GM23338 (cell line): Measurements from ENCODE around the gene PALM. TPM values are rescaled to one million over a fixed set of nuclear protein-coding genes. Genes with fewer than 3 reads are reported as not detected.

ENCODE experiments used
- ATAC-seq: fragments of 200-7000 bp; cut with Tn5 transposase; 3 replicates; pipeline ENCODE4 v1.9.1; 2020
- DNase-seq: peaks from one replicate; pipeline ENCODE4 v3.0.0-alpha.2; 2015; ENCODE audit warnings: low spot score
- H2AFZ ChIP-seq: fragments of 200-600 bp; sonication (generic); 2 replicates; pipeline ENCODE4 v1.8.0; 2016; ENCODE audit warnings: antibody characterized with exemption, mild to moderate bottlenecking, moderate library complexity
- H3F3A ChIP-seq: fragments of 200-600 bp; sonication (generic); replicated peaks from 2 replicates; pipeline ENCODE4 v1.8.0; 2017; ENCODE audit warnings: antibody characterized with exemption, mixed run types, low read depth
- H3K27ac ChIP-seq: fragments of 200-600 bp; sonication (generic); 2 replicates; pipeline ENCODE4 v1.6.1; 2016; ENCODE audit warnings: low read depth
- H3K27me3 ChIP-seq: fragments of 200-600 bp; sonication (generic); 2 replicates; pipeline ENCODE4 v1.8.0; 2016; ENCODE audit warnings: mild to moderate bottlenecking, mixed run types, moderate library complexity; ENCODE audit not compliant: insufficient read depth
- H3K36me3 ChIP-seq: fragments of 200-600 bp; sonication (generic); 2 replicates; pipeline ENCODE4 v1.8.0; 2016; ENCODE audit warnings: mild to moderate bottlenecking; ENCODE audit not compliant: insufficient read depth
- H3K4me1 ChIP-seq: fragments of 200-600 bp; sonication (generic); 2 replicates; pipeline ENCODE4 v1.8.0; 2016; ENCODE audit warnings: mild to moderate bottlenecking, moderate library complexity; ENCODE audit not compliant: insufficient read depth
- H3K4me2 ChIP-seq: fragments of 200-600 bp; sonication (generic); 2 replicates; pipeline ENCODE4 v1.7.1; 2017; ENCODE audit warnings: mixed run types
- H3K4me3 ChIP-seq: fragments of 200-600 bp; sonication (generic); 2 replicates; pipeline ENCODE4 v1.6.1; 2016; ENCODE audit warnings: mixed run types
- H3K79me2 ChIP-seq: fragments of 200-600 bp; sonication (generic); replicated peaks from 2 replicates; pipeline ENCODE4 v1.8.0; 2017; ENCODE audit warnings: mild to moderate bottlenecking; ENCODE audit not compliant: insufficient read depth
- H3K9me2 ChIP-seq: fragments of 200-600 bp; sonication (generic); 2 replicates; pipeline ENCODE4 v1.8.0; 2017; ENCODE audit not compliant: insufficient read depth
- H4K20me1 ChIP-seq: fragments of 200-600 bp; sonication (generic); replicated peaks from 2 replicates; pipeline ENCODE4 v1.8.0; 2017; ENCODE audit warnings: mild to moderate bottlenecking; ENCODE audit not compliant: insufficient read depth
- H3K27ac Mint-ChIP-seq: 2 replicates; pipeline ENCODE4 v1.8.0; 2020; ENCODE audit warnings: inconsistent platforms, mild to moderate bottlenecking, moderate library complexity, mixed read lengths
- H3K27me3 Mint-ChIP-seq: 3 replicates; pipeline ENCODE4 v1.8.0; 2022; ENCODE audit warnings: low read depth, mild to moderate bottlenecking, moderate library complexity, mixed read lengths, inconsistent platforms; ENCODE audit not compliant: insufficient read depth, poor library complexity
- H3K36me3 Mint-ChIP-seq: 3 replicates; pipeline ENCODE4 v1.8.0; 2021; ENCODE audit warnings: low read depth, mild to moderate bottlenecking, inconsistent platforms, moderate library complexity, mixed read lengths
- H3K4me1 Mint-ChIP-seq: 3 replicates; pipeline ENCODE4 v1.8.0; 2020; ENCODE audit warnings: mild to moderate bottlenecking, inconsistent platforms, mixed read lengths
- H3K4me3 Mint-ChIP-seq: 3 replicates; pipeline ENCODE4 v1.8.0; 2021; ENCODE audit warnings: moderate library complexity, mild to moderate bottlenecking, inconsistent platforms, mixed read lengths
- H3K9me3 Mint-ChIP-seq: 3 replicates; pipeline ENCODE4 v1.8.0; 2020; ENCODE audit warnings: moderate library complexity, mild to moderate bottlenecking, inconsistent platforms, mixed read lengths
- CREB1 ChIP-seq: fragments of 250-450 bp; sonication (Bioruptor Pico); IDR thresholded peaks from 2 replicates; pipeline ENCODE4 v1.5.0; 2020; ENCODE audit warnings: low read depth, mild to moderate bottlenecking, moderate library complexity
- CTCF ChIP-seq, 2 experiments: fragments of 200-600 bp in 1 of 2; sonication (generic) in 1 of 2; conservative IDR thresholded peaks; 2 replicates each; pipeline versions ENCODE4 v1.5.1 to v1.6.1; 2016 to 2017; ENCODE audit warnings: antibody characterized with exemption in 2 of 2, low read depth in 2 of 2, mild to moderate bottlenecking in 2 of 2, moderate library complexity in 1 of 2
- ETS1 ChIP-seq: IDR thresholded peaks from 2 replicates; pipeline ENCODE4 v1.6.1; 2016; ENCODE audit warnings: antibody characterized with exemption
- EZH2 ChIP-seq: fragments of 200-600 bp; sonication (generic); IDR thresholded peaks from one replicate; pipeline ENCODE4 v1.8.0; 2017; ENCODE audit warnings: antibody characterized with exemption, mild to moderate bottlenecking, low read depth; ENCODE audit not compliant: unreplicated experiment
- EZH2phosphoT487 ChIP-seq: fragments of 200-600 bp; sonication (generic); IDR thresholded peaks from one replicate; pipeline ENCODE4 v1.8.1; 2018; ENCODE audit warnings: antibody characterized with exemption; ENCODE audit not compliant: unreplicated experiment
- JUNB ChIP-seq: IDR thresholded peaks from one replicate; pipeline ENCODE4 v1.6.1; 2016; ENCODE audit warnings: antibody characterized with exemption; ENCODE audit not compliant: unreplicated experiment
- NANOG ChIP-seq: IDR thresholded peaks from 2 replicates; pipeline ENCODE4 v1.6.1; 2016; ENCODE audit warnings: antibody characterized with exemption, borderline replicate concordance
- POLR2AphosphoS5 ChIP-seq: IDR thresholded peaks from 2 replicates; pipeline ENCODE4 v1.6.1; 2016; ENCODE audit warnings: antibody characterized with exemption, low read depth
- REST ChIP-seq: IDR thresholded peaks from one replicate; pipeline ENCODE4 v1.6.1; 2018; ENCODE audit warnings: antibody characterized with exemption; ENCODE audit not compliant: unreplicated experiment
- STAT1 ChIP-seq: IDR thresholded peaks from one replicate; pipeline ENCODE4 v1.6.1; 2016; ENCODE audit warnings: antibody characterized with exemption; ENCODE audit not compliant: unreplicated experiment
- ZNF114 ChIP-seq: fragments of 250-450 bp; sonication (Bioruptor Pico); IDR thresholded peaks from 2 replicates; pipeline ENCODE4 v1.5.0; 2020; ENCODE audit warnings: mild to moderate bottlenecking, moderate library complexity
- ZNF331 ChIP-seq: fragments of 250-450 bp; sonication (Bioruptor Pico); IDR thresholded peaks from 2 replicates; pipeline ENCODE4 v1.5.0; 2020; ENCODE audit warnings: low read depth, mild to moderate bottlenecking, moderate library complexity
- ZNF462 ChIP-seq: fragments of 250-450 bp; sonication (Bioruptor Pico); IDR thresholded peaks from 2 replicates; pipeline ENCODE4 v1.5.0; 2020; ENCODE audit warnings: mild to moderate bottlenecking, moderate library complexity
- polyA plus RNA-seq: library from polyadenylated mRNA; unstranded; fragments of >200 nt; fragmentation: Nextera tagmentation; extraction: Ambion mirVana; gene quantifications from 2 replicates; pipeline ENCODE4 v1.2.1, GENCODE V29; 2016
- total RNA-seq: library from RNA; depleted of rRNA; stranded (reverse); fragments of >200 nt; shearing (Covaris generic); gene quantifications from 2 replicates; pipeline ENCODE4 v1.2.3, GENCODE V29; 2014

PALM gene
- total and polyA plus RNA-seq, 2 experiments from 2014 or later, result 3.8 to 26.1 TPM

GRCh38 chr19:711254-711653 lies 2.5 kb downstream of the PALM start:
- TF ChIP-seq ZNF462 (CRISPR knock-in tag), result no peak
- no peak for TF ChIP-seq CTCF (conservative IDR thresholded peaks at IDR 0.05; ENCODE audit: low read depth in 2 of 2)
- no peak for TF ChIP-seq REST
- no peak for TF ChIP-seq NANOG
- no peak for TF ChIP-seq EZH2phosphoT487
- no peak for TF ChIP-seq EZH2
- no peak for TF ChIP-seq POLR2AphosphoS5
- TF ChIP-seq STAT1, result no peak
- TF ChIP-seq ZNF331, result no peak
- TF ChIP-seq CREB1, result no peak
- TF ChIP-seq JUNB, result no peak
- TF ChIP-seq ETS1, result no peak
- TF ChIP-seq ZNF114 (CRISPR knock-in tag), result no peak
- Histone ChIP-seq H2AFZ (no peak overlapping the region), H3K27me3 (peaks cover 10% of the 10 kb centered on the region), H3K27ac (no peak overlapping the region), H3K4me1 (peaks cover 10% of the 10 kb centered on the region; the same call in 1 of the 2 replicates), H3K4me3 (no peak overlapping the region), H3F3A (0 out of 2 replicates have a peak, but pooled peaks cover 16% of the 10 kb centered on the region), H3K4me2 (peak overlapping the region; percentile 38; the same call in 1 of the 2 replicates), H3K9me2 (no peaks in the 10 kb centered on the region), H4K20me1 (0 out of 2 replicates have a peak, but pooled peaks cover 6% of the 10 kb centered on the region), H3K79me2 (no peaks in the 10 kb centered on the region), H3K36me3 (no peaks in the 10 kb centered on the region)
- DNase-seq, result no peak
- H3K27ac Mint-ChIP-seq, result no peak overlapping the region
- H3K4me3 Mint-ChIP-seq, result peak overlapping the region; percentile 53; the same call in 2 of the 3 replicates
- H3K36me3 Mint-ChIP-seq, result peaks cover 7% of the 10 kb centered on the region; the same call in 1 of the 3 replicates
- peaks cover 15% of the 10 kb centered on the region for H3K27me3 Mint-ChIP-seq
- peaks cover 21% of the 10 kb centered on the region for H3K9me3 Mint-ChIP-seq
- ATAC-seq, result no peak
- H3K4me1 Mint-ChIP-seq, result peaks cover 13% of the 10 kb centered on the region
